Measurements from ENCODE around the gene LRRC28.

Gene LRRC28

GRCh38 chr15:99438691-99439523 lies 187.6 kb downstream of the LRRC28 start:
- DNase-seq = no peak

- no peak for DNase-seq
Observed at GRCh38 chr15:99439524-99439835, 188.2 kb downstream of the LRRC28 start.

- no peak for DNase-seq
Observed at GRCh38 chr15:99440029-99440428, 188.7 kb downstream of the LRRC28 start.
